Right forelimb (tissue), 1 donor: ENCODE measurements around the gene IVD.
"Not testable (repeated sequence)": the region's sequence is repeated elsewhere in the genome, so short reads cannot be mapped to it uniquely, and the experiment has no call there.

Experiments
- DNase-seq: peaks from one replicate; pipeline ENCODE4 v3.0.0-alpha.2; 2018

The IVD gene

GRCh38 chr15:40439960-40440742 is 34.6 kb downstream of the IVD start:
- DNase-seq = peak; percentile 63

GRCh38 chr15:40440743-40441564 is 35.4 kb downstream of the IVD start, which contains the start of gene BAHD1:
BAHD1 (plus strand) TSS chr15:40440953; CDS start chr15:40458465, 17,512 bp downstream.
- peak; percentile 98 for DNase-seq

GRCh38 chr15:40441565-40442531 is 36.3 kb downstream of the IVD start:
- DNase-seq = no peak

GRCh38 chr15:40443255-40443654 is 37.7 kb downstream of the IVD start:
- DNase-seq = no peak

GRCh38 chr15:40443846-40444245 is 38.3 kb downstream of the IVD start:
- no peak for DNase-seq

GRCh38 chr15:40444736-40445135 is 39.1 kb downstream of the IVD start:
- DNase-seq = no peak

GRCh38 chr15:40445421-40445922 is 39.9 kb downstream of the IVD start:
- DNase-seq = no peak

GRCh38 chr15:40446144-40446543 is 40.5 kb downstream of the IVD start:
- no peak for DNase-seq

GRCh38 chr15:40448354-40448753 is 42.8 kb downstream of the IVD start:
- no peak for DNase-seq

GRCh38 chr15:40449275-40449674 is 43.7 kb downstream of the IVD start:
- no peak for DNase-seq

GRCh38 chr15:40450047-40450446 is 44.5 kb downstream of the IVD start:
- DNase-seq = no peak

- no peak for DNase-seq
Measured at GRCh38 chr15:40451527-40452158, 46.0 kb downstream of the IVD start.

GRCh38 chr15:40452296-40453090 is 46.9 kb downstream of the IVD start:
- DNase-seq = no peak

- DNase-seq = not testable (repeated sequence)
Measured at GRCh38 chr15:40453941-40454340, 48.3 kb downstream of the IVD start.

GRCh38 chr15:40454904-40455391 is 49.4 kb downstream of the IVD start:
- no peak for DNase-seq

- no peak for DNase-seq
Measured at GRCh38 chr15:40456299-40456712, 50.7 kb downstream of the IVD start.

- DNase-seq = no peak
Measured at GRCh38 chr15:40456738-40457137, 51.1 kb downstream of the IVD start.

- no peak for DNase-seq
Measured at GRCh38 chr15:40458495-40459371, 53.1 kb downstream of the IVD start.

- DNase-seq = no peak
Measured at GRCh38 chr15:40459391-40460015, 53.9 kb downstream of the IVD start.
